Peyer's patch (tissue), 4 donors: ENCODE measurements around the gene ARGFX. TPM values are rescaled to one million over a fixed set of nuclear protein-coding genes. Genes with fewer than 3 reads are reported as not detected.
"Not testable (repeated sequence)": the region's sequence is repeated elsewhere in the genome, so short reads cannot be mapped to it uniquely, and the experiment has no call there.

Source experiments
- DNase-seq, 3 donors: peaks; one replicate each; pipeline ENCODE4 v3.0.0-alpha.2; 2017 to 2019
- H3K27ac ChIP-seq, 4 donors: fragments of 200-600 bp; sonication (generic); one replicate each; pipeline ENCODE4 v1.5.1; 2016 to 2019
- H3K27me3 ChIP-seq, 2 donors: fragments of 200-600 bp; sonication (generic); one replicate each; pipeline ENCODE4 v1.5.1; 2019
- H3K36me3 ChIP-seq, 3 donors: fragments of 200-600 bp; sonication (generic); one replicate each; pipeline ENCODE4 v1.5.1; 2016 to 2019
- H3K4me1 ChIP-seq, 4 donors: fragments of 200-600 bp; sonication (generic); one replicate each; pipeline ENCODE4 v1.5.1; 2016 to 2019
- H3K4me3 ChIP-seq, 4 donors: fragments of 200-600 bp; sonication (generic); 1 replicate in 3 of 4; 2 replicates in 1 of 4; pipeline ENCODE4 v1.5.1; 2016 to 2019; ENCODE audit warnings: mild to moderate bottlenecking in 1 of 4
- H3K9me3 ChIP-seq, 4 donors: fragments of 200-600 bp; sonication (generic); one replicate each; pipeline ENCODE4 v1.5.1; 2016 to 2019; ENCODE audit warnings: mild to moderate bottlenecking in 1 of 4
- CTCF ChIP-seq, 6 experiments: fragments of 450-650 bp in 4 of 6; fragments of 200-600 bp in 2 of 6; sonication (generic) in 1 of 6; IDR thresholded peaks; one replicate each; pipeline ENCODE4 v1.5.1; 2017 to 2019; ENCODE audit warnings: antibody characterized with exemption in 6 of 6, mild to moderate bottlenecking in 3 of 6, moderate library complexity in 1 of 6
- POLR2A ChIP-seq, 2 donors: fragments of 450-650 bp; IDR thresholded peaks; one replicate each; pipeline ENCODE4 v1.5.1; 2017; ENCODE audit warnings: antibody characterized with exemption in 2 of 2, mild to moderate bottlenecking in 2 of 2, moderate library complexity in 2 of 2
- total RNA-seq, 4 donors: library from RNA; depleted of rRNA; stranded (reverse); fragments of >200 nt; gene quantifications; one replicate each; pipeline ENCODE4 v1.1.0, GENCODE V29; 2016

ARGFX gene
- total RNA-seq, 4 donors from 2014 or later, result not detected

- H3K9me3 ChIP-seq, result no peaks in the 10 kb centered on the region
- H3K4me1 ChIP-seq, result no peaks in the 10 kb centered on the region
- H3K4me3 ChIP-seq, result no peak overlapping the region
- TF ChIP-seq POLR2A (IDR thresholded peaks at IDR 0.05), result no peak
- TF ChIP-seq CTCF (IDR thresholded peaks at IDR 0.05), result no peak
- H3K27me3 ChIP-seq, result no peaks in the 10 kb centered on the region
- DNase-seq, result no peak
- no peak overlapping the region for H3K27ac ChIP-seq
- H3K36me3 ChIP-seq, result no peaks in the 10 kb centered on the region
These were observed 5.6 kb upstream of the ARGFX start for GRCh38 chr3:121562148-121562547.

DNA sequence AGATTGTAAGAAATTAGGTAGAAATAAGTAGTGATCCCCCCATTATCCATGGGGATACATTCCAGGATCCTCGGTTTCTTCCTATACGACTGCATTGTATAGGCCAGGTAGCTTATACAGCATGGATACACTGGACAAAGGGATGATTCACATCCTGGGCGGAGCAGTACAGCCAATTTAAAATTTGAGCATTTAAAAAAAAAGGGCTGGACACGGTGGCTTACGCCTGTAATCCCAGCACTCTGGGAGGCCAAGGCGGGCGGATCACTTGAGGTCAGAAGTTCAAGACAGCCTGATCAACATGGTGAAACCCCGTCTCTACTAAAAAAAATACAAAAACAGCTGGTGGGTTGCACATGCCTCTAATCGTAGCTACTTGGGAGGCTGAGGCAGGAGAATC, 976 bp upstream of the ARGFX start:
- Histone ChIP-seq H3K9me3 (no peaks in the 10 kb centered on the region), H3K4me3 (no peak overlapping the region), H3K36me3 (no peaks in the 10 kb centered on the region), H3K27me3 (no peaks in the 10 kb centered on the region), H3K4me1 (no peaks in the 10 kb centered on the region), H3K27ac (no peak overlapping the region)
- no peak for DNase-seq
- no peak for TF ChIP-seq POLR2A (IDR thresholded peaks at IDR 0.05)

DNA sequence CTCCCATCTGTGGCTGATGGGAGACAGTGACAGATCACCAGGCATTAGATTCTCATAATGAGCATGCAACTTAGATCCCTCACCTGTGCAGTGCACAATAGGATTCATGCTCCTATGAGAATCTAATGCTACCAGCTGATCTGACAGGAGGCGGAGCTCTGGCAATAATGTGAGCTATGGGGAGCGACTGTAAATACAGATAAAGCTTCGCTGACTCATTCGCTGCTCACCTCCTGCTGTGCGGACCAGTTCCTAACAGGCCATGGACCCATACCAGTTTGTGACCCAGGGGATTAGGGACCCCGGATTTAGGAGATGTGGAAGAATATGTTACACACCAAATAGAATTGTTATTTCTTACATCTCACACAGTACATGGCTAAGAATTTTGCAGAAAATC, 6.7 kb downstream of the ARGFX start:
- DNase-seq, result peak in 1 of 3 donors; percentile 68
- Histone ChIP-seq H3K4me3 (no peak overlapping the region), H3K36me3 (no peaks in the 10 kb centered on the region), H3K27ac (no peak overlapping the region), H3K4me1 (no peaks in the 10 kb centered on the region), H3K9me3 (no peaks in the 10 kb centered on the region), H3K27me3 (no peaks in the 10 kb centered on the region)
- TF ChIP-seq CTCF (IDR thresholded peaks at IDR 0.05) (peak in 1 of 6 experiments; percentile 11), POLR2A (IDR thresholded peaks at IDR 0.05) (no peak)

DNA sequence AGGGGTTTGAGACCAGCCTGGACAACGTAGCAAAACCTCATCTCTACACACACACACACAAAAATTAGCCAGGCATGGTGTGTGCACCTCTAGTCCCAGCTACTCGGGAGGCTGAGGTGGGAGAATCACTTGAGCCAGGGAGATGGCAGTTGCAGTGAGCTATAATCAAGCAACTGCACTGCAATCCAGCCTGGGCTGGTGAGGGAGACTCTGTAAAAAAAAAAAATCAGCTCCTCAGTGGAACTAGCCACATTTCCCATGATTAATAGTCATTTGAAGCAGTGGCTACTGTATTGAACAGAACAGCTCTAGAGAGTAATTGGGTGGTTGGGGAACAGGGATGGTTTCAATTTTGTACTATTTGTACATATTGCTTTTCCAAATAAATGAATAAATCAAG, 13.9 kb downstream of the ARGFX start:
- H3K4me1 ChIP-seq, result no peaks in the 10 kb centered on the region
- H3K27ac ChIP-seq, result no peak overlapping the region
- no peaks in the 10 kb centered on the region for H3K27me3 ChIP-seq
- no peak for DNase-seq
- H3K4me3 ChIP-seq, result no peak overlapping the region
- H3K9me3 ChIP-seq, result no peaks in the 10 kb centered on the region
- no peaks in the 10 kb centered on the region for H3K36me3 ChIP-seq
- no peak for TF ChIP-seq POLR2A (IDR thresholded peaks at IDR 0.05)
- TF ChIP-seq CTCF (IDR thresholded peaks at IDR 0.05), result no peak

DNA sequence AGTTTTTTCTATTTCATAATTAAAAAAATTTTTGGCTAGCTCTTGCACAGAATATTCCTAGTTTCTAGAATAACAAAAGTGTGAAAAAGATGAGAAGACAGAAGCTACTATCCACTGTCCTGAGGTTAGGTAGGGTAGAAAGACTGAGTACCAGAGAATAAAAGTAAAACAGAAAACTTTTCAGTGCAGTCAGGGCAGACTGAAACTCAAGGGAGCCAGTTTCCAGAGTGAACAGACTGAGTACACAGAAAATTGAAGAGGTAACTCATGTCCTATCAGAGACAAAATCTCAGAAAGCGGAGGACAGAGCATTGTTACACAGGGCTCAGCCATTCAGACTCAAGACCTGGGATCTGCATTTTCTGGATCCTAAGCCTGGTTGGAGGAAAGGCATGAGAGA, 16.7 kb downstream of the ARGFX start:
- Histone ChIP-seq H3K27ac (no peak overlapping the region), H3K36me3 (no peaks in the 10 kb centered on the region), H3K9me3 (no peaks in the 10 kb centered on the region), H3K4me3 (no peak overlapping the region), H3K27me3 (no peaks in the 10 kb centered on the region), H3K4me1 (no peaks in the 10 kb centered on the region)
- no peak for DNase-seq
- no peak for TF ChIP-seq POLR2A (IDR thresholded peaks at IDR 0.05)
- no peak for TF ChIP-seq CTCF (IDR thresholded peaks at IDR 0.05)

- no peak for TF ChIP-seq POLR2A (IDR thresholded peaks at IDR 0.05)
- TF ChIP-seq CTCF (IDR thresholded peaks at IDR 0.05), result no peak
- no peak within 1 kb of the TSS for H3K27ac ChIP-seq
- no peaks in the 10 kb centered on the region for H3K27me3 ChIP-seq
- H3K9me3 ChIP-seq, result no peaks in the 10 kb centered on the region
- no peaks in the 10 kb centered on the region for H3K36me3 ChIP-seq
- H3K4me1 ChIP-seq, result no peaks in the 10 kb centered on the region
- DNase-seq, result peak in 2 of 3 donors; percentile 22 to 49
- no peak within 1 kb of the TSS for H3K4me3 ChIP-seq
These were observed 25.3 kb downstream of the ARGFX start, which contains the start of gene FBXO40 for GRCh38 chr3:121592856-121593702. FBXO40 (plus strand) TSS chr3:121593379; CDS start chr3:121620576, 27,197 bp downstream.

DNA sequence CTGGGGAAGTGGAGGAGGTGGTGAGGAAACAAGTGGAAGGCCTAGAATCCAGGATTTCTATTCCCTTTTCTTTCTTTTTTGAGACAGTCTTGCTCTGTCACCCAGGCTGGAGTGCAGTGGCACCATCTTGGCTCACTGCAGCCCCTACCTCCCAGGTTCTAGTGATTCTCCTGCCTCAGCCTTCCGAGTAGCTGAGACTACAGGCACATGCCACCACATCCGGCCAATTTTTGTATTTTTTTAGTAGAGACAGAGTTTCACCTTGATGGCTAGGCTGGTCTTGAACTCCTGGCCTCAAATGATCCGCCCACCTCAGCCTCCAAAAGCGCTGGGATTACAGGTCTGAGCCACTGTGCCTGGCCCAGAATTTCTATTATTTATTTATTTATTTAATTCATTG, 26.1 kb downstream of the ARGFX start:
- H3K4me1 ChIP-seq, H3K4me3 ChIP-seq, DNase-seq, H3K27me3 ChIP-seq, H3K9me3 ChIP-seq, H3K36me3 ChIP-seq, H3K27ac ChIP-seq: not testable (repeated sequence)
